DOHH2 (cell line): ENCODE measurements around the gene NATD1.

Experiments used
- H3F3A ChIP-seq: fragments of 200-600 bp; sonication (generic), shearing (Covaris generic); 2 replicates; pipeline ENCODE4 v1.6.0; 2016; ENCODE audit warnings: antibody characterized with exemption, mild to moderate bottlenecking; ENCODE audit not compliant: control insufficient read depth, insufficient read depth
- H3K27ac ChIP-seq: fragments of 200-600 bp; sonication (generic); 2 replicates; pipeline ENCODE4 v1.5.1; 2014; ENCODE audit warnings: low read depth, mild to moderate bottlenecking, low read length, moderate library complexity
- H3K27me3 ChIP-seq: fragments of 200-600 bp; sonication (generic); 2 replicates; pipeline ENCODE4 v1.6.1; 2014; ENCODE audit warnings: mild to moderate bottlenecking, low read length, mixed read lengths; ENCODE audit not compliant: control insufficient read depth
- H3K36me3 ChIP-seq: fragments of 200-600 bp; sonication (generic); 2 replicates; pipeline ENCODE4 v1.6.1; 2014; ENCODE audit warnings: mild to moderate bottlenecking, low read length, moderate library complexity, mixed read lengths; ENCODE audit not compliant: control insufficient read depth
- H3K4me1 ChIP-seq: fragments of 200-600 bp; sonication (generic); 2 replicates; pipeline ENCODE4 v1.6.1; 2014; ENCODE audit warnings: mild to moderate bottlenecking, low read length, mixed read lengths; ENCODE audit not compliant: control insufficient read depth
- H3K4me2 ChIP-seq: fragments of 200-600 bp; sonication (generic); 2 replicates; pipeline ENCODE4 v1.6.0; 2014; ENCODE audit warnings: mild to moderate bottlenecking, low read length, moderate library complexity
- H3K4me3 ChIP-seq: fragments of 200-600 bp; sonication (generic); 2 replicates; pipeline ENCODE4 v1.5.1; 2014; ENCODE audit warnings: mild to moderate bottlenecking, low read length, mixed read lengths
- H3K79me2 ChIP-seq: fragments of 200-600 bp; sonication (generic); 2 replicates; pipeline ENCODE4 v1.6.1; 2014; ENCODE audit warnings: mild to moderate bottlenecking, low read length, mixed read lengths; ENCODE audit not compliant: control insufficient read depth
- H3K9me2 ChIP-seq: fragments of 200-600 bp; sonication (generic); replicated peaks from 2 replicates; pipeline ENCODE4 v1.6.1; 2014; ENCODE audit warnings: mild to moderate bottlenecking, low read length, mixed read lengths; ENCODE audit not compliant: control insufficient read depth
- H3K9me3 ChIP-seq: fragments of 200-600 bp; sonication (generic); 2 replicates; pipeline ENCODE4 v1.6.1; 2014; ENCODE audit warnings: antibody characterized with exemption, low read length, mixed read lengths; ENCODE audit not compliant: control insufficient read depth, insufficient read depth
- H4K20me1 ChIP-seq: fragments of 200-600 bp; sonication (generic); 2 replicates; pipeline ENCODE4 v1.6.0; 2014; ENCODE audit warnings: low read depth, mild to moderate bottlenecking, antibody characterized with exemption, low read length, moderate library complexity; ENCODE audit not compliant: control insufficient read depth, insufficient read depth
- EZH2phosphoT487 ChIP-seq: fragments of 200-600 bp; sonication (generic); IDR thresholded peaks from 2 replicates; pipeline ENCODE4 v1.6.1; 2017; ENCODE audit warnings: borderline replicate concordance, mild to moderate bottlenecking, antibody characterized with exemption, low read length, moderate library complexity, mixed read lengths
- TF ChIP-seq, protein P1 (sequence below): fragments of 200-600 bp; sonication (generic); IDR thresholded peaks from one replicate; pipeline ENCODE4 v1.5.1; 2014; ENCODE audit warnings: antibody characterized with exemption, mild to moderate bottlenecking, low read depth, low read length; ENCODE audit not compliant: poor library complexity, severe bottlenecking

Gene NATD1

GRCh38 chr17:21297597-21297996, 44.4 kb upstream of the NATD1 start:
- no peak overlapping the region for H3K4me2 ChIP-seq
- no peaks in the 10 kb centered on the region for H4K20me1 ChIP-seq

DNA sequence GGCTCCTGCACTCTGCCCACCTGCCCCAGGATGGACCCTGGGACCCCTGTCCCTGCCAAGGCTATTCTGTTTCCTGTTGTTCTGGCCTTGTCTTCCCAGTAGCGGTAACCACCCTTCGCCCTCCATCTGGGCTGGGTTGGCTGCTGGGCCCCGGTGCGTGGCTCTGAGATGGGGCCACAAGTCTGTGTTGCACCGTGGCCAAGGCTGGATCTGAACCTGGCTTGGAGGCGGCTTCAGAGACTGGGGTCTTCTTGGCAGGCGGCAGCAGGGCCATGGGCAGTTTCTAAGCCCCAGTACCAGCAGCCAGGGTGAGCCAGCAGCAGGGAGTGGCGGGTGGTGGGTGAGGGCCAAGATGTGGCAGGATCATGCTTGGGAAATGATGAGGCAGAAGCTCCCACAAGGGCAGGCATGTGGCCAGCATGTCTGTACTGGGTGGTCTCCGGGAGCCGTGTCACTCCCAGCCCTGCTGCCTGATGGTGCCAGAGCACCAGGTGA, 43.9 kb upstream of the NATD1 start:
- Histone ChIP-seq H3K79me2 (peaks cover 3% of the 10 kb centered on the region), H3K9me2 (no peaks in the 10 kb centered on the region), H3K4me2 (no peak overlapping the region), H4K20me1 (no peaks in the 10 kb centered on the region), H3K27ac (no peak overlapping the region), H3K36me3 (peaks cover 14% of the 10 kb centered on the region; the same call in 1 of the 2 replicates), H3K27me3 (no peaks in the 10 kb centered on the region), H3K4me1 (no peaks in the 10 kb centered on the region), H3K4me3 (no peak overlapping the region), H3F3A (no peaks in the 10 kb centered on the region), H3K9me3 (peaks cover 3% of the 10 kb centered on the region; the same call in 1 of the 2 replicates)
- no peak for TF ChIP-seq EZH2phosphoT487
- TF ChIP-seq, protein P1, sequence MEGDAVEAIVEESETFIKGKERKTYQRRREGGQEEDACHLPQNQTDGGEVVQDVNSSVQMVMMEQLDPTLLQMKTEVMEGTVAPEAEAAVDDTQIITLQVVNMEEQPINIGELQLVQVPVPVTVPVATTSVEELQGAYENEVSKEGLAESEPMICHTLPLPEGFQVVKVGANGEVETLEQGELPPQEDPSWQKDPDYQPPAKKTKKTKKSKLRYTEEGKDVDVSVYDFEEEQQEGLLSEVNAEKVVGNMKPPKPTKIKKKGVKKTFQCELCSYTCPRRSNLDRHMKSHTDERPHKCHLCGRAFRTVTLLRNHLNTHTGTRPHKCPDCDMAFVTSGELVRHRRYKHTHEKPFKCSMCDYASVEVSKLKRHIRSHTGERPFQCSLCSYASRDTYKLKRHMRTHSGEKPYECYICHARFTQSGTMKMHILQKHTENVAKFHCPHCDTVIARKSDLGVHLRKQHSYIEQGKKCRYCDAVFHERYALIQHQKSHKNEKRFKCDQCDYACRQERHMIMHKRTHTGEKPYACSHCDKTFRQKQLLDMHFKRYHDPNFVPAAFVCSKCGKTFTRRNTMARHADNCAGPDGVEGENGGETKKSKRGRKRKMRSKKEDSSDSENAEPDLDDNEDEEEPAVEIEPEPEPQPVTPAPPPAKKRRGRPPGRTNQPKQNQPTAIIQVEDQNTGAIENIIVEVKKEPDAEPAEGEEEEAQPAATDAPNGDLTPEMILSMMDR = no peak

More at GRCh38 chr17:21297597-21297996, 44.4 kb upstream of the NATD1 start:
- Histone ChIP-seq H3K27me3 (no peaks in the 10 kb centered on the region), H3K4me3 (no peak overlapping the region), H3K27ac (no peak overlapping the region), H3F3A (no peaks in the 10 kb centered on the region), H3K9me3 (peaks cover 3% of the 10 kb centered on the region; the same call in 1 of the 2 replicates), H3K9me2 (no peaks in the 10 kb centered on the region), H3K4me1 (no peaks in the 10 kb centered on the region), H3K79me2 (peaks cover 3% of the 10 kb centered on the region), H3K36me3 (peaks cover 14% of the 10 kb centered on the region; the same call in 1 of the 2 replicates)
- TF ChIP-seq, protein P1 = no peak
- TF ChIP-seq EZH2phosphoT487 = no peak

GRCh38 chr17:21296097-21297025, 43.2 kb upstream of the NATD1 start:
- TF ChIP-seq, protein P1 = no peak
- no peak for TF ChIP-seq EZH2phosphoT487
- no peaks in the 10 kb centered on the region for H3K4me1 ChIP-seq
- H4K20me1 ChIP-seq = no peaks in the 10 kb centered on the region
- peaks cover 14% of the 10 kb centered on the region; the same call in 1 of the 2 replicates for H3K36me3 ChIP-seq
- H3K9me3 ChIP-seq = peaks cover 3% of the 10 kb centered on the region; the same call in 1 of the 2 replicates
- no peak overlapping the region for H3K27ac ChIP-seq
- H3K4me3 ChIP-seq = no peak overlapping the region
- no peaks in the 10 kb centered on the region for H3F3A ChIP-seq
- H3K4me2 ChIP-seq = no peak overlapping the region
- H3K27me3 ChIP-seq = no peaks in the 10 kb centered on the region
- H3K9me2 ChIP-seq = no peaks in the 10 kb centered on the region
- H3K79me2 ChIP-seq = peaks cover 7% of the 10 kb centered on the region
